Activated CD4-positive, CD25-positive, alpha-beta regulatory T cell treated with anti-CD3 and anti-CD28 coated beads, Interleukin-2, amount 50 U/mL, for 16 hours (primary cell): ENCODE data around the gene LRIT3.

Experiments
- DNase-seq: peaks from one replicate; pipeline ENCODE4 v3.0.0-alpha.2; 2020; ENCODE audit warnings: low read depth, low spot score

The LRIT3 gene

DNA sequence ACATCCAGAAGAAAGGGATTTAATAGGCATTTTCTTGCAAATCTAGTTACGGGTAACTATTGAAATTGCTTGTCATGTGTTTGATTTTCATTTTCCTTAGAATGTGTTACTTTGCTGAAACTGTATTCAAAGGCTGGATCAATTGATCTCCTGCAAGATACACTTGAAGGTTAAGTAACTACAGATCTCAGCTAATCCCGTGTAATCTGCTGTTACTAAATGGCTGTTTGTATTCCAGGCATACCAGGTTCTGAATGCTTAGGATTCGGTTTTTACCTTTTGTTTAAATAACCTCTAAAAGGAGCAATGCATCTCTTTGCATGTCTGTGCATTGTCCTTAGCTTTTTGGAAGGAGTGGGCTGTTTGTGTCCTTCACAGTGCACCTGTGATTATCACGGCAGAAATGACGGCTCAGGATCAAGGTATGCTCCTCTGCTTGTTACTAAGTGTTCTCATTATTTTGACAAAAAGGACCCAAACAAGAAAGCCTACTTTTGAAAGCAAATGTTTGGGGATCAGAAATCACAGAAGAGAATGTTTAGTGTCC lies at the start of gene LRIT3:
TSS of gene LRIT3 (plus strand) at position 212 of the 547 bp plus-strand sequence. CDS start at position 307, 95 bp downstream.
- DNase-seq, result no peak

DNA sequence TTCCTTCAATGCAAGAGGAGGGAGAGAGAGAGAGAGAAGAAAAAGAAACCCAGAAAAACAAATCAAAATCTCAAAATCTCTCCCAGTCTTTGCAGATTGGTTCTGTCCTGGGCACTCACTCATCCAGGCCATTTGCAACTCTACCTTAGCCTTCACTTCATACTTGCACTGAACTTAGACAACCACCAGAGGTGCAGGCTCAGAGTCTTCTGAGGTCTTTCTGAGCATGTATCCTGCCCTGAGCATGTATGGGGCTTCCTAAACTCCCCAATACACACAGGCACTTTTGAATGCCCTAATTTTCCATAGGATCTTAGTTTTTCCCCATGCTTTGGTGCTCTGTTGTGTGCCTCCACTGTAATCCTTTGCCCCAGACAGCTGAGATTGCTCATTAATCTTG lies 49.0 kb upstream of the LRIT3 start:
- no peak for DNase-seq

DNA sequence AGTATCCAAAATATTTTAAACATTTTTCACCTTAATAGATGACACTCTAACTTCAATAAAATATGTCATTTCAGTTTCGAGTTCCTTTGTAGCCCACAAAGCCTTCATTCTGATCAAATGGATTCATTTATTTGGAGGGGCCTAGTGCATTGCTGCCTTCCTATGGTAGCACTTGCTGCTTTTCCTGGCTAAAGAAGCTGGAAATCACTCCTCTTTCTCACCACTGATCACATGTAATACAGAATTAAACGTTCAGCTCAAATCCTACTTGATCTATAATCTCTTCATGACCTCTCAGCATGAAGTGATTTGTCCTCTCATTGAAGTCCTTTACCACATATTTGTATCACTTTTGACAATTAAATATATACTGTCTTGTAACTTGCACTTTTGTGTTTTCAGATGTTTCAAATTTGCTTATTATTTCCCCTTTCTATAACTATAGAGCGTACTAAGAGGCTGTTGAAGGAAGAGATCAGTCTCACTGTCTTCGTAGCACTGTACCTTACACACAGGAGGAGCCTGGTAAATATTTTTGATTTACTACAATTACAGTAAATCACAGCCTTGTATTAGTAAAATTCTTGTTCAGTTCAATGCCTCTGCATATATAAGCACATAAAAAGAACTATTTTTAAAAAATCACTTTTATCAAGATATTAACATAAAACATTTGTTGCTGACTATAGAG lies 46.7 kb upstream of the LRIT3 start:
- no peak for DNase-seq

GRCh38 chr4:109801895-109802319 lies 46.0 kb upstream of the LRIT3 start, which contains the start of gene CFI:
CFI (minus strand) TSS chr4:109801999; CDS start chr4:109801971, 28 bp downstream.
- DNase-seq, result no peak

GRCh38 chr4:109803924-109804571 lies 43.9 kb upstream of the LRIT3 start:
- DNase-seq, result no peak

GRCh38 chr4:109809655-109810054 lies 38.3 kb upstream of the LRIT3 start:
- DNase-seq, result no peak

DNA sequence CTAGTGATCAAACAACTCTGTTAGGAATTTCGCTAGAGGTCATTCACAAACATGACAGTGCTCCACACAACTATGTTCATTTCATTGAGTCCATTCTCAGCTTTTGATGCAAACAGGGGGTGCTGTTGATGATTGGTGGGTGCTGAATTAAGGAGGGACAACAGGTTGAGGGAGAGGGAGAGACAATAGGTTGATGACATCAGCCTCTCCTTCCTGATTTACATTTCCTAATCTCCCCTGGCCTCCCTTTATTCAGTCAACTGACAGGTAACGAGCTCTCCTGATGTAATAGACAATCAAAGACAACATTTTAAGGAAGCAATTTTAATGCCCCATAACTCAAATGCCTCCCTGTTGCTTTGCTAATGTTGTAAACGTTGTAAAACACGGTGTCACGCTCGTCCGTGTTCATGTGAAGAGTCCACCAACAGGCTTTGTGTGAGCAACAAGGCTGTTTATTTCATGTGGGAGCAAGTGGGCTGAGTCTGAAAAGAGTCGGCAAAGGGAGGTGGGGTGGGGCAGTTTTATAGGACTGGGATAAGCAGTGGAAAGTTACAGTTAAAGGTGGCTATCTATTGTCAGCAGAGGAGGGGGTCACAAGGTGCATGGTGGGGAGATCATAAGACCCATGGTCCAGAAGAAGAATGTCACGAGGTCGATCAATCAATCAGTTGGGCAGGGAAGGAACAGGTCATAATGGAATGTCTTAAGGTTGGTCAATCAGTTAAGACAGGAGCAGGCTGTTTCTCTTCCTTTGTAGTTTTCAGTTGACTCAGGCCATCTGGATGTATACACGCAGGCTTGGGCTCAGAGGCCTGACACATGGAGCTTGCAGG lies 37.1 kb upstream of the LRIT3 start:
- DNase-seq, result no peak

- DNase-seq, result no peak
These were observed 36.2 kb upstream of the LRIT3 start for GRCh38 chr4:109811707-109812106.

DNA sequence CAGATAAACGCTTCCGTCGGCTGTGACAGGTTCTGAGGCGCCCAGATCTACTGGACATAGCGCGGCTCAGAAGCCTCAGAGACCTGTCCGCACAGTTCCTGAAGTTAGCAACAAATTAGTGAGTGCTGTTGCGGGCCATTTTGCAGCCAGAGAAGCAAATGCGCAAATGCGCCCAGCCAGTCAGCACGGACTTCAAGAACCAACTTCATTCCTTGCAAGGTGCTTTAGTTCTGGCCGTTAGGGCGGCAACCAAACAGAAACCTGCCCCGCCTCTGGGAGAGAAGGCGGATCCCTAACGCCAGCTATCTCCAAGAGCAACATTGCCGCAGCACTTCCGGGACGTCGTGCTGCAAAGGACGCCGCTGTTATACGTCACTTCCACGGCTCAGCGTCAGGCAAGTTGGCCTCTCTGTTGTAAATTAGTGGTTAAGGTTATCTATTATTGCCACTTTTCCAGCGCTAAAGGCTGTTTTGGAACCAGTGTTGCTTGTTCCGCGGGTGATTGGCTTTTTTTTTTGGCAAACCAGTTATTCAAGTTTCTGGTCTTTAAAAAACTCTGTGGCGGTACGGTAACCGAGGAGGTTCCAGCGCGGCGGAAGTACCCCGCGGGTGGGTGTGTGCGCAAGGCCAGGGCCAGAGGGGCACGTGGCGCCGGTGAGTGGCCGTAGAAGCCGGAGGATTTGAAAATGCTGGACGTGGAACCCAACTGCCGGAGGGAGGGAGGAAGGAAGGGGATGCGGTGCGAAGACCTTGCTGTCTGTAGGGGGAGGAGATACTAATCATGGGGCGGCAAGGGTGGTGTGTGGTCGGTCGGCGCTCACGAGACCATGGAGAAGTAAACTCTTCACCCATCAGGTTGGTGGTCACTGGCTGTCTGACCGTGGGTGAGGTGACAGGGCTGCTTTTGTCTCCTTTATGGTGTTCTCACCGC lies 32.5 kb upstream of the LRIT3 start, which contains the start of gene GAR1:
TSS of gene GAR1 (plus strand) at position 612 of the 931 bp plus-strand sequence. CDS start 403 bp downstream, outside the sequence.
- DNase-seq, result peak; percentile 75

- DNase-seq, result peak; percentile 6
These were observed 31.8 kb upstream of the LRIT3 start for GRCh38 chr4:109816082-109816442.

GRCh38 chr4:109816894-109817293 lies 31.0 kb upstream of the LRIT3 start:
- no peak for DNase-seq

DNA sequence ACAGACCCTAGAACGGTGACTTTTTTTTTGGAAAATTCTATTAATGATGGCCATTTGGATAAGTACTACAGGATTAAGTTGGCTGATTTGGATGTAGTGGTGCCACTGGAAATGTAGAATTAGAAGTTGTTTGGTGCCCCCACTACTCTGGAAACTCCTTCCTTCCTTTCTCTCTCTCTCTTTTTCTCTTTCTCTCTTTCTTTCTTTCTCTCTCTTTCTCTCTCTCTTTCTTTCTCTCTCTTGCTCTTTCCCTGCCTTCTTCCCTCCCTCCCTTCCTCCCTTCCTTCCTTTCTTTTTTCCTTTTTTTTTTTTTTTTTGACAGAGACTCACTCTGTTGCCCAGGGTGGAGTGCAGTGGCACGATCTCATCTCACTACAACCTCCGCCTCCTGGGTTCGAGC lies 29.6 kb upstream of the LRIT3 start:
- DNase-seq, result no peak

DNA sequence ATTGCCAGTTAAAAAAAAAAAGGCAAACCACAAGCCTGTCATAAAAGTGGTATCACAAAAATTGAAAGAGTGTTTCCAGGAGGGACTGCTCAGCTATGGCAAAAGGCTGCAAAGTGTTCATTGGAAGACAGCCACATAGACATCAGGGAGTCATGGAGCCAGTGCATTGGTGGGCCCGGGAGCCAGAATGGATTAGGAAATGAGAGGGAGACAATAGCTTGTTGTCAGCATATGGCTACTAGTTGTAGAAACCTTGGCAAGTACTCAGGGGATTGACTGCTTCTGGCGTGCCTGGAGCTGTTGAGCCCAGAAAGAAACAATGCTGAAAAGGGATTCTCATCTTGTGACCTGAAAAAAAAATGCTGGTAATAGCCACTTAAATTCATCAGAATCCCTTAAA lies 27.3 kb upstream of the LRIT3 start:
- DNase-seq, result no peak

GRCh38 chr4:109821185-109821584 lies 26.7 kb upstream of the LRIT3 start:
- DNase-seq, result no peak

- DNase-seq, result no peak
These were observed 21.2 kb upstream of the LRIT3 start for GRCh38 chr4:109826719-109827118.

GRCh38 chr4:109827672-109828071 lies 20.2 kb upstream of the LRIT3 start, which contains the start of gene RRH:
RRH (plus strand) TSS chr4:109827972; CDS start chr4:109828028, 56 bp downstream.
- no peak for DNase-seq

DNA sequence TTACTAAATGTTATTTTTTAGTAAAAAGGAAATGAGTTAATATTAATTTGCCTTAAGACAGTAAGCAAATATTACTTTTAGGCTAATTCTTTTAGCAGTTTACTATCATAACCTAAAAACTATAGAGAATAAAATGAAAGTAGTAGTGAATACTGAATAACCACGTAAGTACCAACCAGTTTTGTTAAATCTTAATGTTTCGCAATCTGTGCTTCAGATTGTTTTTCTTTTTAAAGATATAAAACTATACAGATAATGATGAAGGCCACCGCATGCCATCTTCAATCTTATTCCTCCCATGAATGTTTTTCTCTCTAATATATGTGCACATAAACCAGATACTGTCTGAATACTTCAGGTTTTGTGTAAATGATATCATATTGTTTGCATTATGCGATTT lies 14.2 kb upstream of the LRIT3 start:
- no peak for DNase-seq

GRCh38 chr4:109836985-109837384 lies 10.9 kb upstream of the LRIT3 start:
- no peak for DNase-seq

DNA sequence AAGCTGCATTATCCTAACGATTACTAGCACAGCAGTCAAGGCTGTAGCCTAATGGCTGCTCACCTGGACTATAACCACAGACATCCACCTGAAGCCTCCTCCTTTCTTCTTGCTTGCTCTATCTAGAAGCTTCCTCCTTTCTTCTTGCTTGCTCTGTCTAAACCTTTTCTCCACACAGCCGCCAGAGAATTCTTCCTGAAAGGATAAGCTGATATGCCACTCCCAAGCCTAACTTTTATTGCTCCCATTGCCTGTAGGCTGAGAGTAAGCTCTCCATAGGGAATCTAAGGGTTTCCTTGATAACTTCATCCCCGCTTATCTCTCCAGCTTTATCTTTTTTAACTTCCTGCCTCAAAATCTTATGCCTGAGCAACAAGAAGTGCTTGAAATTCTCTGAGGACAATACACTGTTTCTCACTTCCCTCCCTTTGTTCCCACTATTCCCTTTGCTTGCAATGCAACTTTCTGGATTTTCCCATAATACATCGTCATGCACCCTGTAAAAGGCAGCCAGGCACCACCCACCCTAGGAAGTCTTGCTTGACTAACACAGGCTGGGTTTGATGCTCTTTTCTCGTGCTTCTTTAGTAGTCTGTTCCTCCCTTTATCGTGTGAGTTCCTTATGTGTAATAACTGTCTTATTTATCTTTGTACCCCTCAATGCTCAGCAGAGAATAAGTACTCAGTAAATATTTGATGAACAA lies 1.4 kb upstream of the LRIT3 start:
- no peak for DNase-seq

GRCh38 chr4:109848501-109848900 lies 594 bp downstream of the LRIT3 start:
- no peak for DNase-seq
